ENCODE results near the gene PNKD.

Gene PNKD

DNA sequence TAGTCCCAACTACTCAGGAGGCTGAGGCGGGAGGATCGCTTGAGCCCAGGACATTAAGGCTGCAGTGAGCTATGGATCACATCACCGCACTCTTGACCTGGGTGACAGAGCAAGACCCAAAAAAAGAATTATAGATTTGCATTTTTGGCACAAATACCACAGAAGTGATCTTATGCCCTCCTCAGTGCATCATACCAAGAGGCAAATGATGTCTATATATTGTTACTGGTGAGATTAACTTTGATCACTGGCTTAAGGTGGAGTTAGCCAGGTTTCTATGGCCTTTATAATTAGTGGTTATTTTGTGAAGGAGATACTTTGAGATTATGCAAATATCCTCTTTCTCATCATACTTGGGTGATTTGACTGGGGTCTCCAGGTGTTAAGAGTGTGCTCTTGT is 64.2 kb downstream of the PNKD start:
- no peak for TF ChIP-seq SPI1 (IDR thresholded peaks at IDR 0.05; ENCODE audit: borderline replicate concordance, low read depth)
- no peak for TF ChIP-seq GABPA (IDR thresholded peaks at IDR 0.05; ENCODE audit: low read depth)
- TF ChIP-seq, protein P1, sequence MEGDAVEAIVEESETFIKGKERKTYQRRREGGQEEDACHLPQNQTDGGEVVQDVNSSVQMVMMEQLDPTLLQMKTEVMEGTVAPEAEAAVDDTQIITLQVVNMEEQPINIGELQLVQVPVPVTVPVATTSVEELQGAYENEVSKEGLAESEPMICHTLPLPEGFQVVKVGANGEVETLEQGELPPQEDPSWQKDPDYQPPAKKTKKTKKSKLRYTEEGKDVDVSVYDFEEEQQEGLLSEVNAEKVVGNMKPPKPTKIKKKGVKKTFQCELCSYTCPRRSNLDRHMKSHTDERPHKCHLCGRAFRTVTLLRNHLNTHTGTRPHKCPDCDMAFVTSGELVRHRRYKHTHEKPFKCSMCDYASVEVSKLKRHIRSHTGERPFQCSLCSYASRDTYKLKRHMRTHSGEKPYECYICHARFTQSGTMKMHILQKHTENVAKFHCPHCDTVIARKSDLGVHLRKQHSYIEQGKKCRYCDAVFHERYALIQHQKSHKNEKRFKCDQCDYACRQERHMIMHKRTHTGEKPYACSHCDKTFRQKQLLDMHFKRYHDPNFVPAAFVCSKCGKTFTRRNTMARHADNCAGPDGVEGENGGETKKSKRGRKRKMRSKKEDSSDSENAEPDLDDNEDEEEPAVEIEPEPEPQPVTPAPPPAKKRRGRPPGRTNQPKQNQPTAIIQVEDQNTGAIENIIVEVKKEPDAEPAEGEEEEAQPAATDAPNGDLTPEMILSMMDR (IDR thresholded peaks at IDR 0.05; ENCODE audit: insufficient read depth, low read length) = no peak
- TF ChIP-seq REST (IDR thresholded peaks at IDR 0.05; ENCODE audit: insufficient replicate concordance, low read depth) = no peak
- peak overlapping the region; percentile 97 for H3K27ac ChIP-seq (replicated peaks)
- H3K27me3 ChIP-seq (ENCODE audit: insufficient read depth, poor library complexity, severe bottlenecking) = no peaks in the 10 kb centered on the region
- H3K4me3 ChIP-seq (replicated peaks; ENCODE audit: insufficient read depth, low read length) = no peak overlapping the region
- DNase-seq (ENCODE audit: low read depth in 1 of 2, low spot score in 1 of 2) = no peak

GRCh38 chr2:218340656-218341055 is 70.3 kb downstream of the PNKD start:
- TF ChIP-seq, protein P1 (IDR thresholded peaks at IDR 0.05; ENCODE audit: insufficient read depth, low read length) = no peak
- TF ChIP-seq POLR2AphosphoS5 (IDR thresholded peaks at IDR 0.05; ENCODE audit: low read depth) (no peak), REST (IDR thresholded peaks at IDR 0.05; ENCODE audit: insufficient replicate concordance, low read depth) (no peak)
- H3K4me3 ChIP-seq (replicated peaks; ENCODE audit: insufficient read depth, low read length) = no peak overlapping the region
- H3K27me3 ChIP-seq (ENCODE audit: insufficient read depth, poor library complexity, severe bottlenecking) = no peaks in the 10 kb centered on the region
- no peak overlapping the region for H3K27ac ChIP-seq (replicated peaks)
- no peak for DNase-seq (ENCODE audit: low read depth in 1 of 2, low spot score in 1 of 2)

DNA sequence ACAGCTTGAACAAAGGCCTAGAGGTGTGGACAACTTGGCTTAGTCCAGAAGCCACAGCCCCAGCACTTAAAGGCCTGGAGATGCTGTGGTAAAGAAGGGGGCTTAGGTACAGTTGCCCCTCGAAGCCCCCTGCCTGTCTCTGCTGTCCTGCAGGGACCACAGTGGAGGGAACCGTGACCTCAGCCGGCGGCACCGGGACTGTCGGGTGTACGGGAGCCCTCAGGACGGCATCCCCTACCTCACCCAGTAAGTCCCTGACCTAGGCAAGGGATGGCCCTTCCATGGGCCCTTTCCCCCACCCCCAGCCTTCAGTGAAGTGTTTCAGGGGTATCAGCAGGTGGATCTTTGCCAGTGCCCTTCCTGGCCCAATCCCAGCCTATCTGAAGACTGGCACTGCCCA is 71.1 kb downstream of the PNKD start:
- DNase-seq (ENCODE audit: low read depth in 1 of 2, low spot score in 1 of 2) = no peak
- no peak for TF ChIP-seq POLR2AphosphoS5 (IDR thresholded peaks at IDR 0.05; ENCODE audit: low read depth)
- TF ChIP-seq GABPA (IDR thresholded peaks at IDR 0.05; ENCODE audit: low read depth) = no peak
- TF ChIP-seq, protein P1 (IDR thresholded peaks at IDR 0.05; ENCODE audit: insufficient read depth, low read length) = no peak
- no peak for TF ChIP-seq SPI1 (IDR thresholded peaks at IDR 0.05; ENCODE audit: borderline replicate concordance, low read depth)
- Histone ChIP-seq H3K4me3 (replicated peaks; ENCODE audit: insufficient read depth, low read length) (no peak overlapping the region), H3K27me3 (ENCODE audit: insufficient read depth, poor library complexity, severe bottlenecking) (no peaks in the 10 kb centered on the region), H3K27ac (replicated peaks) (no peak overlapping the region)

GRCh38 chr2:218342837-218343236 is 72.5 kb downstream of the PNKD start:
- Histone ChIP-seq H3K27ac (replicated peaks) (no peak overlapping the region), H3K4me3 (replicated peaks; ENCODE audit: insufficient read depth, low read length) (no peak overlapping the region), H3K27me3 (ENCODE audit: insufficient read depth, poor library complexity, severe bottlenecking) (no peaks in the 10 kb centered on the region)
- TF ChIP-seq REST (IDR thresholded peaks at IDR 0.05; ENCODE audit: insufficient replicate concordance, low read depth) = no peak
- TF ChIP-seq, protein P1 (IDR thresholded peaks at IDR 0.05; ENCODE audit: insufficient read depth, low read length) = no peak
- TF ChIP-seq SPI1 (IDR thresholded peaks at IDR 0.05; ENCODE audit: borderline replicate concordance, low read depth) = no peak
- TF ChIP-seq GABPA (IDR thresholded peaks at IDR 0.05; ENCODE audit: low read depth) = no peak
- no peak for TF ChIP-seq POLR2AphosphoS5 (IDR thresholded peaks at IDR 0.05; ENCODE audit: low read depth)
- DNase-seq (ENCODE audit: low read depth in 1 of 2, low spot score in 1 of 2) = no peak
